H1 (cell line): ENCODE measurements around the gene TEX55. TPM values are rescaled to one million over a fixed set of nuclear protein-coding genes. Genes with fewer than 3 reads are reported as not detected.

Experiments
- CTCF ChIP-seq, 3 experiments: IDR thresholded peaks; 1 replicate in 2 of 3; 2 replicates in 1 of 3; pipeline versions ENCODE4 v1.5.1 to v1.6.1; 2011; ENCODE audit warnings: low read length in 3 of 3, mild to moderate bottlenecking in 3 of 3, inconsistent platforms in 2 of 3, low read depth in 1 of 3, moderate library complexity in 1 of 3; ENCODE audit not compliant: insufficient read depth in 1 of 3; ENCODE audit errors: control extremely low read depth in 1 of 3
- FOSL1 ChIP-seq: IDR thresholded peaks from 2 replicates; pipeline ENCODE4 v1.6.1; 2011; ENCODE audit warnings: mild to moderate bottlenecking, low read depth, low read length, moderate library complexity; ENCODE audit not compliant: insufficient read depth
- KDM5A ChIP-seq: fragments of 200-600 bp; IDR thresholded peaks from 2 replicates; pipeline ENCODE4 v1.7.1; 2012; ENCODE audit warnings: mild to moderate bottlenecking, low read length, inconsistent platforms, mixed read lengths
- MAFK ChIP-seq: IDR thresholded peaks from 2 replicates; pipeline ENCODE4 v1.6.1; 2012; ENCODE audit warnings: low read depth, mild to moderate bottlenecking, improper control_type of control experiment, low read length
- RXRA ChIP-seq: IDR thresholded peaks from 2 replicates; pipeline ENCODE4 v1.6.1; 2011; ENCODE audit warnings: low read depth, mild to moderate bottlenecking, low read length, moderate library complexity; ENCODE audit not compliant: insufficient read depth
- SIRT6 ChIP-seq: IDR thresholded peaks from one replicate; pipeline ENCODE4 v1.7.1; 2012; ENCODE audit warnings: low read length, inconsistent platforms
- polyA plus RNA-seq, 7 experiments: library from polyadenylated mRNA; depleted of rRNA in 3 of 7; stranded (reverse) in 5 of 7; unstranded in 2 of 7; fragments of >200 nt in 5 of 7; fragments of 200-250 nt in 2 of 7; gene quantifications; 1 replicate in 5 of 7; 2 replicates in 1 of 7; 4 replicates in 1 of 7; pipeline versions ENCODE4 v1.2.1 to v1.2.3, GENCODE V29; 2011 to 2013; ENCODE audit warnings: missing spikeins in 2 of 7, mixed read lengths in 2 of 7
- total RNA-seq: library from RNA; stranded (reverse); fragmentation: NEBNext Ultra II Directional; extraction: Animal tissue kit (Norgen Biotek cat#: 25700); gene quantifications from 2 replicates; pipeline ENCODE4 v1.2.1, GENCODE V29; 2021

TEX55 gene
- total and polyA plus RNA-seq, 2 of the 8 experiments (the other 6 are each of a cell fraction or from before 2014, with no cell fraction given), result not detected

- TF ChIP-seq CTCF (IDR thresholded peaks at IDR 0.05; ENCODE audit: control extremely low read depth in 1 of 3, insufficient read depth in 1 of 3, low read depth in 1 of 3, low read length in 3 of 3) (no peak), FOSL1 (no peak), SIRT6 (no peak), RXRA (no peak), KDM5A (no peak), MAFK (no peak)
Measured at GRCh38 chr3:119191800-119192199, 45.8 kb downstream of the TEX55 start (continued).
